Renal cortical epithelial cell (primary cell): ENCODE results near the gene HIP1R. TPM values are rescaled to one million over a fixed set of nuclear protein-coding genes. Genes with fewer than 3 reads are reported as not detected.
"Not testable (repeated sequence)": the region's sequence is repeated elsewhere in the genome, so short reads cannot be mapped to it uniquely, and the experiment has no call there.

ENCODE experiments used
- DNase-seq: peaks from one replicate; pipeline ENCODE4 v3.0.0-alpha.2; 2011; ENCODE audit warnings: low read depth
- total RNA-seq: library from RNA; depleted of rRNA; stranded (reverse); fragments of >200 nt; gene quantifications from 2 replicates; pipeline ENCODE4 v1.2.3, GENCODE V29; 2014

The HIP1R gene, protein sequence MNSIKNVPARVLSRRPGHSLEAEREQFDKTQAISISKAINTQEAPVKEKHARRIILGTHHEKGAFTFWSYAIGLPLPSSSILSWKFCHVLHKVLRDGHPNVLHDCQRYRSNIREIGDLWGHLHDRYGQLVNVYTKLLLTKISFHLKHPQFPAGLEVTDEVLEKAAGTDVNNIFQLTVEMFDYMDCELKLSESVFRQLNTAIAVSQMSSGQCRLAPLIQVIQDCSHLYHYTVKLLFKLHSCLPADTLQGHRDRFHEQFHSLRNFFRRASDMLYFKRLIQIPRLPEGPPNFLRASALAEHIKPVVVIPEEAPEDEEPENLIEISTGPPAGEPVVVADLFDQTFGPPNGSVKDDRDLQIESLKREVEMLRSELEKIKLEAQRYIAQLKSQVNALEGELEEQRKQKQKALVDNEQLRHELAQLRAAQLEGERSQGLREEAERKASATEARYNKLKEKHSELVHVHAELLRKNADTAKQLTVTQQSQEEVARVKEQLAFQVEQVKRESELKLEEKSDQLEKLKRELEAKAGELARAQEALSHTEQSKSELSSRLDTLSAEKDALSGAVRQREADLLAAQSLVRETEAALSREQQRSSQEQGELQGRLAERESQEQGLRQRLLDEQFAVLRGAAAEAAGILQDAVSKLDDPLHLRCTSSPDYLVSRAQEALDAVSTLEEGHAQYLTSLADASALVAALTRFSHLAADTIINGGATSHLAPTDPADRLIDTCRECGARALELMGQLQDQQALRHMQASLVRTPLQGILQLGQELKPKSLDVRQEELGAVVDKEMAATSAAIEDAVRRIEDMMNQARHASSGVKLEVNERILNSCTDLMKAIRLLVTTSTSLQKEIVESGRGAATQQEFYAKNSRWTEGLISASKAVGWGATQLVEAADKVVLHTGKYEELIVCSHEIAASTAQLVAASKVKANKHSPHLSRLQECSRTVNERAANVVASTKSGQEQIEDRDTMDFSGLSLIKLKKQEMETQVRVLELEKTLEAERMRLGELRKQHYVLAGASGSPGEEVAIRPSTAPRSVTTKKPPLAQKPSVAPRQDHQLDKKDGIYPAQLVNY
- total RNA-seq = 90.6 and 93.9 TPM in 2 replicates

DNA sequence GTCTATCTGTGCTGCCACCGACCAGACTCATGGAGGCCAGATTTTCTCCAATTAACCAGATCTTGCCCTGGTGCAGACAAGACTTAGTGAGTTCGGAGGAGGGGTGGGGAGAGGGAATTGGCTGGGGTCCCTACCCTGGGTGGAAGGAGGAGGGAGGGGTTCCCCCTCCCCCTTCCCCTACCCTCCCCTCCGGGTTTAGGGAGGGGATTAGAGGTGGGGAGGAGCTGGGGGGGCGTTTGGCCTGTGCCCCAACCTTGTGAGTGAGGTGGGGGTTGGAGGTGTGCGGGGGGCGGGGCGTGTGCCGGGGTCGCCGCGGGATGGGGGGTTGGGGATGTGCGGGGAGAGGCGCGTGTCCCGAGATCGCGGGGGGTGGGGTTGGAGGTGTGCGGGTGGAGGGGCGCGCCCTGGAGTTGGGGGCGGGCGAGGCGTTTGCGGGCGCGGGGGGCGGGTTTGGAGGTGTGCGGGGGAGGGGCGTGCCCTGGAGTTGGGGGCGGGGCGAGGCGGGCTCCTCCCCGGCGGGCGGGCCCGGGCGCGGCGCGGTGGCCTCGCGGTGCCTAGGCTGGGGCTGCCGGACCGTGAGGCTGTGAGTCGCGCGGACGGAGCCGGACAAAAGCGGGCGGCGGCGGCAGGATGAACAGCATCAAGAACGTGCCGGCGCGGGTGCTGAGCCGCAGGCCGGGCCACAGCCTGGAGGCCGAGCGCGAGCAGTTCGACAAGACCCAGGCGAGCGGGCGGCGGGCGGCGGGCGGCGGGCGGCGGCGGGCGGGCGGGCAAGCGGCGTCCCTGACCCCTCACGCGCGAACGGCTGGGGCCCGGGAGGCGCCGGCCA is at the start of gene HIP1R:
Gene HIP1R (plus strand): TSS at position 537 of the 829 bp plus-strand sequence. CDS start 94 bp downstream, at position 631.
- no peak for DNase-seq

DNA sequence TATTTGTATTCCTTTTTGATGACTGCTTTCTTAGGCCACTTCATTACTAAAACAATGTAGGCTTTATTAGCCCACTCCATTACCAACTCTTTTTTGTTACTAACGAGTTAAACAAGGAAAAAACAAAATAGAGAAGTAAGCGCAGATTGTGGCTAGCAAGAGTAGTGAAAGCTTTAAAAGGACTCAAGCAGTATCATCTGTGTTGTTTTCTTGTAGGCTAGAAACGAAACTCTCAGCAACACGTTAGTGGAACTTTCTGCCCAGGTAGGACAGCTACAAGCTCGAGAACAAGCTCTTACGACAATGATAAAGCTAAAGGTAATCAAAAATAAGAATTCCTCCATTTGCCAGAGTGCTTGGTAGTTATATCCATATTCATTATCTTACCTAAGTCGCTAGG is 49.8 kb upstream of the HIP1R start:
- no peak for DNase-seq

DNA sequence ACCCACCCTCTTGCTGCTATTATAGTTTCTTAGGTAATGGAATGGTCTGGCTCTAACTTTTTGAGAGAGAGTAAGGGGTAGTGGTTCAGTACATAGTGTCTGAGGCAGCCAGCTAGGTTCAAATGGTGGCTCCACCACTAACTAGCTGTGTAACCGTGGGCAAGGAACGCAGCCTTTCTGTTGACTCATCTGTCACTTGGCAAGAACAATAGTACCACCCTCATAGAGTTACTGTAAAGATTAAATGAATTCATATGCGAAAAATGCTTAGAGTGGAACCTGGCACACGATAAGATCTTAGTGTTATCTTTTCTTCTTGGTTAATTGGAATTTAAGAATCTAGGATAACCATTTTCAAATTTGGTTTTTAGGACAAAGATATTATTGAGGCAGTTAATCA is 46.9 kb upstream of the HIP1R start:
- DNase-seq = no peak

DNA sequence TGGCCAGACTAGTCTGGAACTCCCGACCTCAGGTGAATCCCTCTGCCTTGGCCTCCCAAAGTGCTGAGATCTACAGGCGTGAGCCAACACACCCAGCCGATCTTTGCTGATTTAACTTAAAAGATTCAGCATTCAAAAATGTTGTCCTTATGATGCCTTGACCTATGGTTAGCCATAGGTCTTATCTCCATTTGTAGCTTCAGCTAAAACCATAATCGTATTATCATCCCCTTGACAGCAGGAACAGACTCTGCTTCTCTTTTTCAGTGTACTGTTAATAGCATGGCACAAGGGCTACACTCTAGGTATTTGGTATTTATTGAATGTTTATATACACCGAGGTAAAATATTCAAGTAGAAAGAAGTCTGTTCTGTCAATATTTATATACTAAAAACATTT is 45.6 kb upstream of the HIP1R start:
- no peak for DNase-seq

DNA sequence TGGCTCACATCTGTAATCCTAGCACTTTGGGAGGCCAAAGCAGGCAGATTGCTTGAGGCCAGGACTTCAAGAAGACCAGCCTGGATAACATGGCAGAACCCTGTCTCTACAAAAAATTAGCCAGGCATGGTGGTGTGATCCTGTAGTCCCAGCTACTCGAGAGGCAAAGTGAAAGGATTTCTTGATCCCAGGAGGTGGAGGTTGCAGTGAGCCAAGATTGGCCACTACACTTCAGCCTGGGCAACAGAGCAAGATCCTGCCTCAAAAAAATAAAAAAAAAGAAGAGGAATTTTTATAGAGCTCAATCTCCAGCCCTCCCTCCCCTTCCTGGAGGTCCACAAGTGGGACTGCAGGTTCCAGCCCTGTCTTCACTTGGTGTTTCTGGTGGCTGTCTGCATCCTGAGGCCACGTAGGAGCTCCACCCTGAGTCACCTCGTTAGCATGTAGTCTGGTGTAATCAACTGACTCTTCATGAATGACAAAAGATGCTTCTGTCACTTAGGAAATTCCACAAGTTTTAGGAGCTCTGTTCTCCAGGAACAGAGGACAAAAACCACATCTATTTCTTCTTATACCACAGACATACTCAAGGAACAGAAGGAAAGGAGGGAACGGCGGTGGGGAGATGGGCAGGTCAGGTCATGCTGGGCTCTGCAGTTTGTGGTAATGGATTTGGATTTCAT is 44.7 kb upstream of the HIP1R start:
- DNase-seq = no peak

DNA sequence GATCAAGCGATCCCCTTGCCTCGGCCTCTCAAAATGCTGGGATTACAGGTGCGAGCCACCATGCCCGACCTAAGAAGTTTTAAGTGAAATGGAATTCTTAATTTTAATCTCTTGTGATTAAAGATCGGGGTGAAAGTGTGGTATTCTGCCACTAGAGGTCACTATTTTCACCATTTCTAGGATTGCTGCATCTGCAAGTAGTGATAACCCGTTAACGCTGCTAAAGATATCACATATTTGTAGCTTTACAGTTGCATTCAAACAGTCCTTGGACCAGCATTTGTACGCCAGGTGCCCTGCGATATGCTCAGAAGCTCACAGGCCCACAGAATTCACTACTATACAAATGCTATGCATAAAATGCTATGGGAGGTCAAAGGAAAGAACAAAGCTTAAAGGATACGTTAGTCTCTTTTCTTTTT is 41.6 kb upstream of the HIP1R start:
- DNase-seq = peak; percentile 70

DNA sequence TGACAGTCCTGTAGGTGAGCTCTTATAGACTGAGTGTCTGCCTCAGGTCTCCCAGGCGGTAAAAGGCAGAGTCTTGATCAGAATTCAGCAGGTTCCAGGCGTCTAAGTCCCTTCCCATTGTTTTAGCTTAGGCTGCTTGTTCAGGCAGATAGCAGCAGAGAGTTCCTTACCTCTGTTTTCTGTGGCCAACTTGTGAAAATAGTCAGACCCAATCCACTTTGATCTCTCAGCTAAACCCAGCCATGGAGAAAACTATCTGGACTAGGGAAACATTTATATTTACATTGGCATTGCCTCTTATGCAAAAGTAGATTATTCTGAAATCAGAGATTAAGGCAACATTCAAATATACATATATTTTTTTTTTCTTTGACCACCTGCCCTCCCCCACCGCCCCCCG is 39.5 kb upstream of the HIP1R start:
- no peak for DNase-seq

DNA sequence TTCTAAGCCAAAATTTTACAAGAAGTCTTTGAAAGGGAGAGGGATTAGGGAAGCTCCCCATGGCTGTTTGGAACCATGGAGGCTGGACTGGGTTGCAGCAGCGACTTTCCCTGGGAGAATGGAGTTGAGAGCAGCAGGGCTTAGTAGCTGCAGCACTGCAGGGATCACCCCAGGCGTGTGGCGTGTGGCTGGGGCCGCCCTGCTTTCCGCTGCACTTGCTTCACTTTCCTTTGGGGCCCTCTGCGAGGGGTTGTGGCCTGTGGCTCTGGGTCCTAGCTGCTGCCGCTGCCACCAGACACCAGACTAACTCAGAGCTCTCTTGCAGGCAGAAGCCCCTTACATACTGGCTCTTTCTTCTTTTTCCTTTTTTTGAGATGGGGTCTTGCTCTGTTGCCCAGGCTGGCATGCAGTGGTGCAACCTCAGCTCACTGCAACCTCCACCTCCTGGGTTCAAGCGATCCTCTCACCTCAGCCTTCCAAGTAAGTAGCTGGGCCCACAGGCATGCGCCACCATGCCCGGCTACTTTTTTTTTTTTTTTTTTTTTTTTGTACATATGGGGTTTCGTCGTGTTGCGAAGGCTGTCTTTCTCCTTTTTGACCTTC is 35.5 kb upstream of the HIP1R start:
- no peak for DNase-seq

DNA sequence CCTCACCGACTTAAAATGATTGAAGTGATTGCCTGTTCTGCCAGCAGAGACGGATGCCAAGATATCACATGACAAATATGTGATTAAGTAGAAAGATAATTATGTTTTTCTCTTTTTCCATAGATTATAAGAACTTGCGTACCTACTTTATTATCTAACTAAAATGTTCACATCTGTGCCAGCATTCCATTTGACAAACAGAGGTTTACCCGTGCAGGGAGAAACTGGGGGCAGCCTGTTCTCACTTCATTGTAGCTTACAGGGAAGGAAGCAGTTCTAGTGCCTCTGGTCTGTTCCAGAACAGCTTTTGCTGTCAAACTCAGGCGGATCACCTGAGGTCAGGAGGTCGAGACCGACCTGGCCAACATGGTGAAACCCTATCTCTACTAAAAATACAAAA is 31.3 kb upstream of the HIP1R start:
- DNase-seq = no peak

DNA sequence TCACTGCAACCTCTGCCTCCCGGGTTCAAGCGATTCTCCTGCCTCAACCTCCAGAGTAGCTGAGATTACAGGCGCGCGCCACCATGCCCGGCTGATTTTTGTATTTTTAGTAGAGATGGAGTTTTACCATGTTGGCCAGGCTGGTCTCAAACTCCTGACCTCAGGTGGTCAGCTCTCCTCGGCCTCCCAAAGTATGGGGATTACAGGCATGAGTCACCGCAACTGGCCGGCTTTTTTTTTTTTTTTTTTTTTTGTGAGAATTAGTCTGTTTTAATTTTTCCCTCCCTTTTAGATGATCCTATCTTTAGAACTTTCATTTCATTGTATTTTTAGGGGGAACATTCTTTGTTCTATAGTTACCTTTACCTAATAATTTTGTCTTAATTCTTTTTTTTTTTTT is 30.3 kb upstream of the HIP1R start:
- not testable (repeated sequence) for DNase-seq

DNA sequence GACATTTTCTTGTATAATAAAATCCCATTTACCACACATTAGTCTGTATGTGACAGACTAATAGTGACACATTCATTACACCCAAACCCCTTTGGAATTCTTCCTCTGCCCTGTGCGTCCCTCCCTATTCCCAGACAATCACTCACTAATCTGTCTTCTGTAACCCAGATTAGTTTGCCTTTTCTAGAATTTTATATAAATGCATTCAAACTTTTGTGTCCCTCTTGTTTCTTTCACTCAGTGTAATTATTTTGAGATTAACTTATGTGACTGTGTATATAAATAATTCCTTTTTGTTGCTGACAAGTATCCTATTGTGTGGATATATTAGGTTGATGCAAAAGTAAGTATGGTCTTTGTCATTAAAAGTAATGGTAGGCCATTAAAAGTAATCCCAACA is 27.6 kb upstream of the HIP1R start:
- no peak for DNase-seq

DNA sequence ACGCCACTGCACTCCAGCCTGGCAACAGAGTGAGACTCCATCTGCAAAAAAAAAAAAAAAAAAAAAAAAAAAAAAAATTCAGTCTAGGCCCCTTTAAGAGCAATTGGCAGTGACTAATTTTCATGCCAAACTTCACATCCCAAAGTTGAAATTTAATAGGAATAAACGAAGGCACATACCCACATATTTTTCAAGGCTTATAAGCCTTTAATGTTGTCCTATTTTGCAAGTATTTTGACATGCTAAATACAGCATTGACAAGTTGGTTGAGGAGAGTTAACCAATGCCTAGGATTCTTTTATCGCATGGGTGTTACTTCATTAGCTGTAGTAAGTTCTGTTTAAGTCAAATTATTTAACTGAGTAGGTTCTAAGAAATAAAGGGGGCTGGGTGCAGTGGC is 23.5 kb upstream of the HIP1R start:
- DNase-seq = peak; percentile 58

DNA sequence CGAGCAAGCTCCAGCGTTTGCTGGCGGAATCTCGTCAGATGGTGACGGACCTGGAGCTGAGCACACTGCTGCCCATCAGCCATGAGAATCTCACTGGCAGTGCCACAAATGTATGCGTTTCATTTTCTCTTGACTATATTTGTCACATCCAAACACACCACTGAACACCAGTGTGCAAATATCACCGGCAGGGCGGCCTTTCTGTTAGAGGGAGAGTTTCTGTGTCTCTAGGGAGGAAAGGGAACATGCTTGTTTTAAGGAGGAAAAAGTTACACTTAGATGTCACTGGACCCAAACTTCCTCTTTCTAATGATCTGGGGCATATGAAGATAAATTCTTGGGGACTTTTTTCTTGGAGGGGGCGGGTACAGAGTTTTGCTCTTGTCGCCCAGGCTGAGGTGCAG is 21.9 kb upstream of the HIP1R start:
- no peak for DNase-seq

DNA sequence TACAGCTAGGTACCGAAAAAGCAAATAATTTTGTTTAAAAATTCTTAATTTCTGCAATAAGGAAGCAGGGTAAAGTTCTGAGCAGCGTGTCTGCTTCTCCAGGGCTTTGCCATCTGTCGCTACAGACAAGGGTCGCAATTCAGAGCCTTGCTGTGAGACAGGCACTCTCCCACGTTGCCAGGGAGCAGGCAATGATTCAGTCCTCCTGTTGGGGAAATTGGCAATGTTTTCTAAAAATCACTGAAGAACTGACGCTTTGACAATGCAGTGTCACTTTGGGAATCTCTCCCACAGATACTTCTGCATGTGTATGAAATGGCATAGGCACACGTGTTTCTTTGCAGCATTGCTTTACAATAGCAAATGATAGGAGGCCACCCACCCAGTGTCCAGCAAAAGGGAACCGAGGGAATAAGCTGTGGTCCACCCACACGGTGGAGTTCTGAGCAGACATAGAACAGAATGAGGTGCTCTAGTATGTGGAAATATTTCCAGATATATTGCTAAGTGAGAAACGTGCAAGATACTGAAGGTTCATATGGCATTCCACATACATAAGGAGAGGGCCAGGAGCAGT is 16.0 kb upstream of the HIP1R start:
- DNase-seq = no peak

DNA sequence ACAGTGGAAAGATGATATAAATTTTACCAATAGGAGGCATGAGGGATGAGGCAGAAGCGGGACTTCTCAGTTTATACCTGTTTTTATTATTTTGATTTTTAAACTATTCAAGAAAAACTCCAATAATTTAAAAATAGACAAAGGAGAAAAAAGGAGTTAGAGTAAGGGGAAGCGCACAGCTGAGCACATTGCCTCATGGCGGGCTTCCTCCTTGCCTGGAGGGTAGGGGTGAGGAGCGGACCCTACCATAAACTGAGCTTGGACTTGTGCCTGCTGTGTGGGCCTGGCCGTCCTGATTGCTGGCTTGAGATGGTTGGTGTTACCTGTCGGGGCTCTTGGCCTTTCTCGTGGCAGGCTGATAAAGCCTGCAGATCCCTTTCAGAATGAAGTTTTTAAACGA is 15.1 kb upstream of the HIP1R start:
- DNase-seq = no peak

DNA sequence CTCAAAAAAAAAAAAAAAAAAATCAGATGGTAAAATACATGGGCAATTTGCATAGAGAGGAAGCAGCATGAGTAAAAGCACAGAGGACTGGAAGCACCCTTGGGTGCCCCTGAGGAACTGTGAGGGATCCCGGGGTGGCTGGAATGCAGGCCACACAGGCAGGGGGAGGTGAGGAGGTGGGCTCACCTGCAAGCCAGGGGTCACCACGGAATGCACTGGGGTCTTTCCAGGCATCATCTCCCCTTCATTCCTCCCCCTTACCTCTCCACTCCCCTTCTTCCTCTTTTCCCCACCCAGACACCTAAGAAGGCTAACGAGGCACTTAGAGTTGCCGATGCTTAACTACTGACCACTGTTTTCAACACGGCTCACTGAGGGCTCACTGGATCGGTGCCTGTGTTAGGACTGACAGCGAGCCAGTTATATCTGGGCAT is 14.4 kb upstream of the HIP1R start:
- no peak for DNase-seq

DNA sequence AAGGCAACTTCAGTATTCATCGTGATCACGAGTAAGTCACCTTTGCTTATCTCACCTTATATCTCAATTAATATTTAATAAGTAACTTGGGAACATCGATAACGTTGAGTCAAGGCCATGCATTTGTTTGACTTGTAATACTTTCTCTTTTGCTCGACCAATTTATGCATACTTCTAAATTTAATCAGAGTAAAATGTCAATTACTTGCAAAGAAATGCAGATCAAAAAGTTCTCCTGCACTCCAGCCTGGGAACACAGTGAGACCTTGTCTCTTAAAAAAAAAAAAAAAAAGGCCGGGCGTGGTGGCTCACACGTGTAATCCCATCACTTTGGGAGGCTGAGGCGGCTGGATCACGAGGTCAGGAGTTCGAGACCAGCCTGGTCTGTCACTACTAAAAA is 11.8 kb upstream of the HIP1R start:
- DNase-seq = peak; percentile 47

DNA sequence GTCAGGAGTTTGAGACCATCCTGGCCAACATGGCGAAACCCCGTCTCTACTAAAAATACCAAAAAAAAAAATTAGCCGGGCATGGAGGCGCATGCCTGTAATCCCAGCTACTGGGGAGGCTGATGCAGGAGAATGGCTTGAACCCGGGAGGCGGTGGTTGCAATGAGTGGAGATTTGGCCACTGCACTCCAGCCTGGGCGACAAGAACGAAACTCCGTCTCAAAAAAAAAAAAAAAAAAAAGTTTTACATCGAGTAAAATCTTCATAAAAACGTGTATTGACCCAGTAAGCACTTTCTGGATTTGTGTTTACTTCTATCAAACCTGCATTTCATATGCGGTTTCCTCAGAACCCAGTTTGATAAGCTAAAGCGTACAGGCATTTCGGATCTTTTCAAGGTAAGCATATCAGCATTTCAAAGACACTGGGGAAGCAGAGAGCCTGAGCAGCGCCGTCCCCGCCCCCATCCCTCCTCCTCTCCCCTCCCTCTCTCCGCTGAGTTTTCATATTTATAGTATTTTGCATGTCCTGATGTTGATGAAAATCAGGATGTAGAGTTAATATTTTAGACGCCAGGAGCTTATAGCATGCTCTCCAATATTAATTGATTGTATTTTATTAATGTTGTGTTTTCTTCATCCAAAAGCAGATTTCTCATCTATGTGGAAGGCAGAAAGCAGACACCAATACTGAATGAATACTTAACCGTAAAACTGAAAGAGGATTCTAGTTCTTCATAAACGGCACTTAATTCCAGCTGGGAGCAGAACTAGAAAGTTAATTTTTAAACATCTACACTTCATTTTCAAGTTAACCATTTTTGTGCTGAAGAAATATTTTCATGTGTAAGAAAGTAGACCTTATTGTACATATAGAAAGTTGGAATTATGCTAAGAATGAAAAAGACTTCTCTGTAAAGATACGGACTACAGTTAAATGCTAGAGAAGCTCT is 9.2 kb upstream of the HIP1R start:
- DNase-seq = peak; percentile 77

DNA sequence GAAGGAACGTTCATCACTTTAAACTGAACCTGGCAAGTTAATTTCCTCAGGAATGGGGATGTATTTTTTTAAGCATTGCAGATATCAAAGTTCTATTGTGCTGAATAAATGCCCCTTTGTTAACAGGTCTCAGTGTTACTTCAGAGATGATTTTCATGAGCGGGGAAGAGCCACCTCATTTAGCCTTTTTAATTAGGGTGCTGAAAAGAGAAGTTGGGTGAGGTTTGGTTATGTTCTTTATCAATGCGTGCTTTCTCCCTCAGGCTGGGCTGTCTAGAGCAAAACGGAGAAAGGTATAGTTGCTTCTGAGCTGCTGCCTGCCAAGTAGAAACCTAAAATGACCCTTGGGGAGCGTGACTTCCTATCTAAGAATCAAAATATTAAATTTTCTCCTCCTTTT is 8.0 kb upstream of the HIP1R start:
- no peak for DNase-seq
